Stimulated activated CD4-positive, alpha-beta T cell treated with anti-CD3 and anti-CD28 coated beads, TNF-alpha, amount 100 ng/mL, for 48 hours (primary cell): ENCODE data around the gene IRGQ.
"Not testable (repeated sequence)": the region's sequence is repeated elsewhere in the genome, so short reads cannot be mapped to it uniquely, and the experiment has no call there.

Experiments used
- DNase-seq, 3 donors: peaks; one replicate each; pipeline ENCODE4 v3.0.0-alpha.2; 2020; ENCODE audit warnings: low read depth in 3 of 3

The IRGQ gene

GRCh38 chr19:43598445-43599240 is 2.7 kb upstream of the IRGQ start:
- DNase-seq = no peak

GRCh38 chr19:43597876-43598275 is 1.9 kb upstream of the IRGQ start:
- DNase-seq = no peak

- no peak for DNase-seq
Observed at GRCh38 chr19:43596842-43597461, 1.0 kb upstream of the IRGQ start.

- DNase-seq = peak in 1 of 3 donors; percentile 27
Observed at GRCh38 chr19:43595605-43595998, 332 bp downstream of the IRGQ start.

- peak; percentile 44 to 64 (median 44) for DNase-seq
Observed at GRCh38 chr19:43594710-43595604, 977 bp downstream of the IRGQ start.

GRCh38 chr19:43594081-43594697 is 1.7 kb downstream of the IRGQ start:
- DNase-seq = no peak

- DNase-seq = no peak
Observed at GRCh38 chr19:43592800-43593350, 3.1 kb downstream of the IRGQ start.

GRCh38 chr19:43591904-43592772 is 3.8 kb downstream of the IRGQ start:
- no peak for DNase-seq

GRCh38 chr19:43589678-43590077 is 6.3 kb downstream of the IRGQ start:
- DNase-seq = no peak

GRCh38 chr19:43589277-43589676 is 6.7 kb downstream of the IRGQ start:
- no peak for DNase-seq

GRCh38 chr19:43587029-43587428 is 8.9 kb downstream of the IRGQ start:
- DNase-seq = not testable (repeated sequence)

GRCh38 chr19:43586346-43586745 is 9.6 kb downstream of the IRGQ start:
- no peak for DNase-seq

GRCh38 chr19:43584484-43584883 is 11.4 kb downstream of the IRGQ start:
- DNase-seq = no peak

- no peak for DNase-seq
Observed at GRCh38 chr19:43582495-43582894, 13.4 kb downstream of the IRGQ start.

GRCh38 chr19:43581467-43581866 is 14.5 kb downstream of the IRGQ start:
- DNase-seq = no peak

GRCh38 chr19:43578787-43579186 is 17.1 kb downstream of the IRGQ start:
- no peak for DNase-seq

- DNase-seq = no peak
Observed at GRCh38 chr19:43575955-43576878, 19.7 kb downstream of the IRGQ start.

GRCh38 chr19:43575156-43575950 is 20.6 kb downstream of the IRGQ start, which contains the start of the genes PINLYP and XRCC1:
TSS of gene PINLYP (plus strand) at chr19:43575801. CDS start at chr19:43577192, 1,391 bp downstream.
TSS of gene XRCC1 (minus strand) at chr19:43575527. CDS start at chr19:43575458, 69 bp downstream.
- peak; percentile 92 to 97 (median 95) for DNase-seq
